NCI-H524 (cell line): ENCODE data around the gene BRPF1.

Experiments used
- DNase-seq, 2 experiments: peaks; one replicate each; lab custom pipeline; 2025; lab: John Stamatoyannopoulos, UW

Gene BRPF1

GRCh38 chr3:9791127-9791526 is 59.6 kb downstream of the BRPF1 start:
- no peak for DNase-seq

GRCh38 chr3:9791790-9792404 is 60.4 kb downstream of the BRPF1 start:
- no peak for DNase-seq

- peak; percentile 92 to 94 for DNase-seq
Measured at GRCh38 chr3:9792405-9793160, 61.0 kb downstream of the BRPF1 start, which contains the start of the genes ARPC4 and TADA3. Gene ARPC4 (plus strand): TSS chr3:9793082. CDS start chr3:9793122, 40 bp downstream. Gene TADA3 (minus strand): TSS chr3:9792473. CDS start chr3:9791466, 1,007 bp downstream.

GRCh38 chr3:9793161-9793781 is 61.7 kb downstream of the BRPF1 start:
- no peak for DNase-seq

- no peak for DNase-seq
Measured at GRCh38 chr3:9794400-9794799, 62.9 kb downstream of the BRPF1 start.

- no peak for DNase-seq
Measured at GRCh38 chr3:9795207-9795606, 63.7 kb downstream of the BRPF1 start.

- DNase-seq = no peak
Measured at GRCh38 chr3:9797196-9797945, 65.8 kb downstream of the BRPF1 start.
